ENCODE data around the gene CHST13.

The CHST13 gene

DNA sequence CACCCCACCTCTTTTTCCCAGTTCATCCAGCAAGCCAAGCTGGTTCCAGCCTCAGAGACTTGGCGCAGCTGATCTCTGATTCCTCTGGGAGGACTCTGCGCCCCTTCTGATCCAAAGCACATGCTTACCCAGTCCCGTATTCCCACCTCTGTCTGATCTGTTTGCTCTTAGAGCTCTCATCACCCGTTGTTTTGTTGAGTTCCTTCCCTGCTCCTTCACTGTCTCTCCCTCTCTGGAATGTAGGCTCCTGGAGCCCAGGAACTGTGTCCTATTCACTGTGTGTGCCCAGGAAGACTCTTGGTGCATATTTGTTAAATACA is 46.9 kb upstream of the CHST13 start:
- peaks cover 22% of the 10 kb centered on the region for H3K79me2 ChIP-seq
- TF ChIP-seq, protein P1, sequence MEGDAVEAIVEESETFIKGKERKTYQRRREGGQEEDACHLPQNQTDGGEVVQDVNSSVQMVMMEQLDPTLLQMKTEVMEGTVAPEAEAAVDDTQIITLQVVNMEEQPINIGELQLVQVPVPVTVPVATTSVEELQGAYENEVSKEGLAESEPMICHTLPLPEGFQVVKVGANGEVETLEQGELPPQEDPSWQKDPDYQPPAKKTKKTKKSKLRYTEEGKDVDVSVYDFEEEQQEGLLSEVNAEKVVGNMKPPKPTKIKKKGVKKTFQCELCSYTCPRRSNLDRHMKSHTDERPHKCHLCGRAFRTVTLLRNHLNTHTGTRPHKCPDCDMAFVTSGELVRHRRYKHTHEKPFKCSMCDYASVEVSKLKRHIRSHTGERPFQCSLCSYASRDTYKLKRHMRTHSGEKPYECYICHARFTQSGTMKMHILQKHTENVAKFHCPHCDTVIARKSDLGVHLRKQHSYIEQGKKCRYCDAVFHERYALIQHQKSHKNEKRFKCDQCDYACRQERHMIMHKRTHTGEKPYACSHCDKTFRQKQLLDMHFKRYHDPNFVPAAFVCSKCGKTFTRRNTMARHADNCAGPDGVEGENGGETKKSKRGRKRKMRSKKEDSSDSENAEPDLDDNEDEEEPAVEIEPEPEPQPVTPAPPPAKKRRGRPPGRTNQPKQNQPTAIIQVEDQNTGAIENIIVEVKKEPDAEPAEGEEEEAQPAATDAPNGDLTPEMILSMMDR (IDR thresholded peaks at IDR 0.05), result no peak
- H3K27ac ChIP-seq, result no peak overlapping the region
- no peaks in the 10 kb centered on the region for H3K36me3 ChIP-seq (ENCODE audit: control insufficient read depth, insufficient read depth, low read length)
- H3K9ac ChIP-seq, result no peak overlapping the region
- H3K9me3 ChIP-seq (ENCODE audit: control insufficient read depth, low read length), result no peaks in the 10 kb centered on the region
- H3K4me1 ChIP-seq, result peaks cover 22% of the 10 kb centered on the region
- H2AFZ ChIP-seq, result no peak overlapping the region
- no peak overlapping the region for H3K4me3 ChIP-seq (ENCODE audit: low read depth, low read length)
- H3K4me2 ChIP-seq (ENCODE audit: low read length), result no peak overlapping the region
- H3K27me3 ChIP-seq (ENCODE audit: control insufficient read depth, insufficient read depth, low read length), result no peaks in the 10 kb centered on the region

DNA sequence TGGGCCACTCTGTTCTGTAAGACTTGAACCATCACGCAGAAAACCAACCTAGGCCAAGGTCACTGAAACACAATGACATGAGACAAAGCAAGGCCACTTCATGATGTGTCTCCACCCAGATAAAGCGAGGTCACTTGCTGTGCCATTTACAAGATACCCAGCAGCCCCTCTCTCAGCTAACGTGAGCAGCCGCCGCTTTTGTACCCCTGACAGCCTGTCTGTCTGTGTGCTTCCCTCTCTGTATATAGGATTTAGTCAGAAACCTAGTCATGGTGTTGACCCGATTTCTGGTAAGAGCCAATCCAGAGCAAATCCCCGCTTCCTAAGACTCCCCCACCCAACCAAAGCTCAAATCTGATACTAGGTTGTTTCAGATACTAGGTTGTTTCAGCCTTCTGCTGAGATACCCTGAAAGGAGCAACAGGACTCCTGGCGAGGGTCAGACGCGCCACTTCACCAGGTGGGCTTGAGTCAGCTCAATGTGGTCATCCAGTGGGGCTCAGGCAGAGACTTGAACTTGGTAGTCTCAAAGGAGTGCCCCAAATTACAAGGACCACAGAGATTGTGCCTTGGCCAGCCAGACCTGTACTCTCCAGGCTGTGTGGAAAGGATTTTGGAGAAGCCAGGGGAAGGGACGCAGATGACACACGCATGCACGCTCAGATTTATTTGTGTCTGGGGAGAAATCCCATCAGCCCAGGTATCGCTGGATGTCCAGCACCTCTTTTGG is 45.2 kb upstream of the CHST13 start:
- Histone ChIP-seq H3K79me2 (peaks cover 6% of the 10 kb centered on the region), H3K36me3 (ENCODE audit: control insufficient read depth, insufficient read depth, low read length) (no peaks in the 10 kb centered on the region), H3K9me3 (ENCODE audit: control insufficient read depth, low read length) (no peaks in the 10 kb centered on the region), H2AFZ (no peak overlapping the region), H3K9ac (no peak overlapping the region), H3K27ac (no peak overlapping the region), H3K4me2 (ENCODE audit: low read length) (no peak overlapping the region), H3K4me1 (peaks cover 9% of the 10 kb centered on the region), H3K27me3 (ENCODE audit: control insufficient read depth, insufficient read depth, low read length) (no peaks in the 10 kb centered on the region), H3K4me3 (ENCODE audit: low read depth, low read length) (no peak overlapping the region)
- TF ChIP-seq, protein P1 (IDR thresholded peaks at IDR 0.05), result no peak

DNA sequence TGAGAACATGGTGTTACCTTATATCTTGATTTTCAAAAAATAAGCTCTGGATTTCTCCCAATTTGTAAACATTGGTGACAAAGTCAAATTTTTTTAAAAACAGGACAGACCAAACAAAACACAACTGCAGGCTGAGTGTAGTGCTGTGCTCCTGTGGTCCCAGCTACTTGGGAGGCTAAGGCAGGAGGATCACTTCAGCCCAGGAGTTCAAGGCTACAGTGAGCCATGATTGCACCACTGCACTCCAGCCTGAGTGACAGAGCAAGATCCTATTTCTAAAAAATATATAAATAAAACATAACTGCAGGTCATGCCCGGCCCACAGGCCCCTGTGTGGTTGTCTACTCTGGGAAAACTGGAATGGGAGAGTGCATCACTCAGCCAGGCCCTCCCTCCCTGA is 44.3 kb upstream of the CHST13 start:
- H3K36me3 ChIP-seq (ENCODE audit: control insufficient read depth, insufficient read depth, low read length), result no peaks in the 10 kb centered on the region

DNA sequence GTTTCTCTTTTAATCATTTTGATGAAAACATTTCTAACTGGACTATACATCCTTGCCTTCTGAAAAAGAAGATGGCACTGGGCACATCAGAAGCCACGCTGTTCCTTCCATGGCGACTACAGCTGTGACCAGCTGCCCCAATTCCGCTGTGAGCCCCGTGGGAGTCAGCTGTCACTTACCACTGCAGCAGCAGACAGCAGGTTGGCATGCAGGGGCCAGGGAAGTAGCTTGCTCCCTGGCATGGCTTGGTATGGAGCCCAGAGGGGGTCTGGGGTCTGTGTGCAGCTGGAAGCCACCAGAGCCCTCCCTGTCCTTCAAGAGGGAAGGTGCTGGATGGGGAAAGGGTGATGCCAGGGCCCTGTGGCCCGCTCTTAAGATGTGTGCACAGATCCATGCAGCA is 43.7 kb upstream of the CHST13 start:
- H3K4me3 ChIP-seq (ENCODE audit: low read depth, low read length), result no peak overlapping the region
- TF ChIP-seq, protein P1 (IDR thresholded peaks at IDR 0.05), result no peak
- no peaks in the 10 kb centered on the region for H3K27me3 ChIP-seq (ENCODE audit: control insufficient read depth, insufficient read depth, low read length)
- no peaks in the 10 kb centered on the region for H3K79me2 ChIP-seq
- no peak overlapping the region for H2AFZ ChIP-seq
- H3K27ac ChIP-seq, result no peak overlapping the region
- no peak overlapping the region for H3K9ac ChIP-seq
- peaks cover 8% of the 10 kb centered on the region for H3K4me1 ChIP-seq
- H3K36me3 ChIP-seq (ENCODE audit: control insufficient read depth, insufficient read depth, low read length), result no peaks in the 10 kb centered on the region
- no peaks in the 10 kb centered on the region for H3K9me3 ChIP-seq (ENCODE audit: control insufficient read depth, low read length)
- H3K4me2 ChIP-seq (ENCODE audit: low read length), result no peak overlapping the region

More for the DNA sequence above, 44.3 kb upstream of the CHST13 start:
- Histone ChIP-seq H3K27me3 (ENCODE audit: control insufficient read depth, insufficient read depth, low read length) (no peaks in the 10 kb centered on the region), H3K4me1 (peaks cover 10% of the 10 kb centered on the region), H3K79me2 (peaks cover 2% of the 10 kb centered on the region), H2AFZ (no peak overlapping the region), H3K9me3 (ENCODE audit: control insufficient read depth, low read length) (no peaks in the 10 kb centered on the region), H3K4me2 (ENCODE audit: low read length) (no peak overlapping the region), H3K27ac (no peak overlapping the region), H3K4me3 (ENCODE audit: low read depth, low read length) (no peak overlapping the region), H3K9ac (no peak overlapping the region)
- TF ChIP-seq, protein P1 (IDR thresholded peaks at IDR 0.05), result no peak

DNA sequence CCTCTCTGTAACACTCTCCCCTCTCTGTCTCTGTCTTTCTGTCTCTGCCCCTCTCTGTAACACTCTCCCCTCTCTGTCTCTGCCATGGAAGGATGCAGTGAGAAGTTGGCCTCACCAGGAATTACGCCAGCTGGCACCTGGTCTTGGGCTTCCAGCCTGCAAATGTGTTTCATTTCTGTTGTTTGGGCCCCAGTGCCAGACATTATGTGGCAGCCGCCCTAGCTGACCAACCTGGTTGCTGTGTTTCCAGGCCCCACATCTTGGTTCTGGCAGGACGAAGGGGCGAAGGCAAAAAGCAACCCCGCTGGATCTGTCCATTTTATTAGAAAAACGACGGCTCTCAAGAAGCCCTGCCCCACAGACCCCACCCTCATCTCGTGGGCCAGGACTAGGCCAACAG is 43.1 kb upstream of the CHST13 start:
- H3K27me3 ChIP-seq (ENCODE audit: control insufficient read depth, insufficient read depth, low read length), result no peaks in the 10 kb centered on the region
- no peaks in the 10 kb centered on the region for H3K79me2 ChIP-seq
- H3K9ac ChIP-seq, result no peak overlapping the region
- TF ChIP-seq, protein P1 (IDR thresholded peaks at IDR 0.05), result no peak
- no peaks in the 10 kb centered on the region for H3K9me3 ChIP-seq (ENCODE audit: control insufficient read depth, low read length)
- no peak overlapping the region for H2AFZ ChIP-seq
- H3K4me1 ChIP-seq, result peaks cover 8% of the 10 kb centered on the region
- no peak overlapping the region for H3K27ac ChIP-seq
- H3K4me3 ChIP-seq (ENCODE audit: low read depth, low read length), result no peak overlapping the region
- no peak overlapping the region for H3K4me2 ChIP-seq (ENCODE audit: low read length)
- no peaks in the 10 kb centered on the region for H3K36me3 ChIP-seq (ENCODE audit: control insufficient read depth, insufficient read depth, low read length)

Measured in parathyroid adenoma (tissue), 2 donors.